Activated T-helper 2 cell treated with anti-CD3 and anti-CD28 coated beads, Interferon-gamma antibody, Interleukin-2, Interleukin-4, amounts not matched to agents 10 μg/mL and 5 μg/mL and 100 μg/mL, durations not matched to agents 14 hours and 24 hours and 36 hours (primary cell): ENCODE results near the gene ZBTB40. TPM values are rescaled to one million over a fixed set of nuclear protein-coding genes. Genes with fewer than 3 reads are reported as not detected.

ENCODE experiments used
- DNase-seq: peaks from one replicate; pipeline ENCODE4 v3.0.0; 2021; ENCODE audit warnings: low spot score
- H3K27ac Mint-ChIP-seq: one replicate; pipeline ENCODE4 v1.8.0; 2021; ENCODE audit warnings: mixed read lengths
- H3K27me3 Mint-ChIP-seq: one replicate; pipeline ENCODE4 v1.8.0; 2021; ENCODE audit warnings: low read depth, mixed read lengths
- H3K36me3 Mint-ChIP-seq: one replicate; pipeline ENCODE4 v1.8.0; 2021; ENCODE audit warnings: low read depth, mixed read lengths
- H3K4me1 Mint-ChIP-seq: one replicate; pipeline ENCODE4 v1.8.0; 2021; ENCODE audit warnings: low read depth, mixed read lengths
- H3K4me3 Mint-ChIP-seq: one replicate; pipeline ENCODE4 v1.8.0; 2021; ENCODE audit warnings: low read depth, mild to moderate bottlenecking, moderate library complexity, mixed read lengths
- H3K9me3 Mint-ChIP-seq: one replicate; pipeline ENCODE4 v1.8.0; 2021; ENCODE audit warnings: mixed read lengths
- intact Hi-C: fragments of 100-400 bp; cut with micrococcal nuclease; formaldehyde crosslinking; loops from one replicate; pipeline ENCODE4 v1.15.1; 2023
- total RNA-seq: library from RNA; stranded (reverse); gene quantifications from 2 replicates; pipeline ENCODE4 v1.2.3, GENCODE V29; 2022

Gene ZBTB40
- total RNA-seq: 17.6 and 18.6 TPM in 2 replicates

GRCh38 chr1:22451702-22452480 is at the start of gene ZBTB40:
Gene ZBTB40, plus strand, starts transcription at chr1:22451851. Its CDS starts 38,098 bp downstream, at chr1:22489949.
- Mint-ChIP-seq H3K9me3 (peaks cover 5% of the 10 kb centered on the region), H3K36me3 (peaks cover 21% of the 10 kb centered on the region), H3K4me1 (peaks cover 20% of the 10 kb centered on the region), H3K4me3 (peak within 1 kb of the TSS; percentile 94), H3K27ac (peak within 1 kb of the TSS; percentile 84), H3K27me3 (peaks cover 2% of the 10 kb centered on the region)
- intact Hi-C loops: loop anchor here (1.0 kb wide), 1 partner anchor 24 kb away; no protein-coding TSS in a partner anchor
- peak; percentile 92 for DNase-seq

DNA sequence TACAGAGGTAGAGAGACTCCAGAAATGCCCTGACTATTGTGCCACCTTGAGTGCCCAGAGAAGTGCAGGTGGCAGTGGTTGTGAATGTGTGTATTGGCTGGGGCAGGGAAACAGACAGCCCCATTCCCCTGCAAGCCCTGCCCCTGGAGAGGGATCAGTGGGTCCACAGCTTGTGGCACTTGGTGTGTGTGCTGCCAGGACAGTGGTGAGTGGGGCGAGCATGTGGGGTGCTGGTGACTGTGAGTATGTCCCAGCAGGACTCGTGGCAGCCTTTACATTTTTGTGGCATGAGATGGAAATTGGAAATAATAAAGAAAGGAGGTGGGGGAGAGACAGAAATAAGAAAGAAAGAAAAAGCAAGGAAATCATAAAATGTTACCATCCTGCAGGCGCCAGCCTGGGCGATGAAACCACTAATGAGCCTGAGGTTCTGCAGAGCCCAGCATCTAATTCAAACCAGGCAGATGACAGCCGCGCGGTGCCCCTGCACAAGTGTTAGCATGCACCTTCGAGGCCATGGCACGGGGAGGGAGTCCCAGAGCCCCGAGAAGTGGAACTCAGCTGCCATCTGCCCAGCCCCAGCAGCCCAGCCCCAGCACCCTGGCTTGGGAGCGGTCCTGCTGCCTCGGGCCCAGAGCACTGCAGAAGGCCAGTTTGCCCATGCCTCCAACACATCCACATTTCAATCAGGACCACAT is 49.1 kb upstream of the ZBTB40 start:
- Mint-ChIP-seq H3K4me3 (no peak overlapping the region), H3K27me3 (peaks cover 42% of the 10 kb centered on the region), H3K9me3 (no peaks in the 10 kb centered on the region), H3K4me1 (peaks cover 8% of the 10 kb centered on the region), H3K36me3 (no peaks in the 10 kb centered on the region), H3K27ac (no peak overlapping the region)
- DNase-seq: no peak
- intact Hi-C loops: no loop called here

- intact Hi-C loops: no loop called here
- no peak for DNase-seq
- Mint-ChIP-seq H3K27ac (no peak overlapping the region), H3K4me3 (no peak overlapping the region), H3K27me3 (peaks cover 27% of the 10 kb centered on the region), H3K9me3 (no peaks in the 10 kb centered on the region), H3K4me1 (peaks cover under 1% of the 10 kb centered on the region), H3K36me3 (no peaks in the 10 kb centered on the region)
These were observed 47.2 kb upstream of the ZBTB40 start for GRCh38 chr1:22404486-22404885.

- no peaks in the 10 kb centered on the region for H3K36me3 Mint-ChIP-seq
- intact Hi-C loops: no loop called here
- peaks cover 12% of the 10 kb centered on the region for H3K27me3 Mint-ChIP-seq
- H3K9me3 Mint-ChIP-seq: no peaks in the 10 kb centered on the region
- H3K4me3 Mint-ChIP-seq: no peak overlapping the region
- H3K27ac Mint-ChIP-seq: no peak overlapping the region
- H3K4me1 Mint-ChIP-seq: no peaks in the 10 kb centered on the region
- no peak for DNase-seq
These were observed 44.7 kb upstream of the ZBTB40 start for GRCh38 chr1:22406722-22407495.

GRCh38 chr1:22408230-22408629 is 43.4 kb upstream of the ZBTB40 start:
- Mint-ChIP-seq H3K9me3 (no peaks in the 10 kb centered on the region), H3K4me1 (no peaks in the 10 kb centered on the region), H3K27ac (no peak overlapping the region), H3K27me3 (peaks cover 6% of the 10 kb centered on the region), H3K36me3 (no peaks in the 10 kb centered on the region), H3K4me3 (no peak overlapping the region)
- intact Hi-C loops: no loop called here
- DNase-seq: no peak

DNA sequence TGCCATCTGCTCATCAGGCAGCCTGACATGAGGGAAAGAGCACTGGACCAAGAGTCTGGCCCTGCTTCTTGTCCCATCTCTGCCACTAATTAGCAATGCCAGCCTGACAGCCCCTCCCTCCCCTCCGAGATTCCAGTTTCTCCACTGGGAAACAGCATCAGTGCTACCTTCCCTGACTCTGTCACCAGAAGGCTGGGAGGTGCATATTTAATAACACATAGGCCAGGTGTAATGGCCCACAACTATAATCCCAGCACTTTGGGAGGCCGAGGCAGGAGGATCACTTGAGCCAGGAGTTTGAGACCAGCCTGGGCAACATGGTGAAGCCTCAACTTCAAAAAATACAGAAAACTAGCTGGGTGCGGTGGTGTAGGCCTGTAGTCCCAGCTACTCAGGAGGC is 41.2 kb upstream of the ZBTB40 start:
- Mint-ChIP-seq H3K27me3 (peaks cover 3% of the 10 kb centered on the region), H3K4me3 (no peak overlapping the region), H3K27ac (no peak overlapping the region), H3K36me3 (no peaks in the 10 kb centered on the region), H3K4me1 (no peaks in the 10 kb centered on the region), H3K9me3 (no peaks in the 10 kb centered on the region)
- intact Hi-C loops: no loop called here
- no peak for DNase-seq

GRCh38 chr1:22410928-22411495 is 40.6 kb upstream of the ZBTB40 start:
- peaks cover 3% of the 10 kb centered on the region for H3K27me3 Mint-ChIP-seq
- no peaks in the 10 kb centered on the region for H3K36me3 Mint-ChIP-seq
- H3K27ac Mint-ChIP-seq: no peak overlapping the region
- no peak overlapping the region for H3K4me3 Mint-ChIP-seq
- intact Hi-C loops: no loop called here
- no peaks in the 10 kb centered on the region for H3K9me3 Mint-ChIP-seq
- DNase-seq: no peak
- no peaks in the 10 kb centered on the region for H3K4me1 Mint-ChIP-seq

DNA sequence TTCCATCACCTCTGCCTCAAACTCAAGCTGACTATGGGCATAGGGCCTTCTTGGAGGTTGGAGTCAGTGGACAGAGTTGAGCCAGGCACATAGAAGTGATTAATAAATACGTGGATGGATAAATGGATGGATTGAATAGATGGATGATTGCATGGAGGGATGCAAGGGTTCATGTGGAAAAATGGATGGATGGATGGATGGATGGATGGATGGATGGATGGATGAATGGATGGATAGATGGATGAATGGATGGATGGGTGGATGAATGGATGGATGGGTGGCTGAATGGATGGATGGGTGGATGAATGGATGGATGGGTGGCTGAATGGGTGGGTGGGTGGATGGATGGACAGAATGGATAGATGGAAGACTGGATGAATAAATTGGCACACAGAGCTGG is 40.1 kb upstream of the ZBTB40 start:
- Mint-ChIP-seq H3K36me3 (no peaks in the 10 kb centered on the region), H3K27ac (no peak overlapping the region), H3K27me3 (peaks cover 3% of the 10 kb centered on the region), H3K9me3 (no peaks in the 10 kb centered on the region), H3K4me3 (no peak overlapping the region), H3K4me1 (no peaks in the 10 kb centered on the region)
- intact Hi-C loops: no loop called here
- DNase-seq: no peak

DNA sequence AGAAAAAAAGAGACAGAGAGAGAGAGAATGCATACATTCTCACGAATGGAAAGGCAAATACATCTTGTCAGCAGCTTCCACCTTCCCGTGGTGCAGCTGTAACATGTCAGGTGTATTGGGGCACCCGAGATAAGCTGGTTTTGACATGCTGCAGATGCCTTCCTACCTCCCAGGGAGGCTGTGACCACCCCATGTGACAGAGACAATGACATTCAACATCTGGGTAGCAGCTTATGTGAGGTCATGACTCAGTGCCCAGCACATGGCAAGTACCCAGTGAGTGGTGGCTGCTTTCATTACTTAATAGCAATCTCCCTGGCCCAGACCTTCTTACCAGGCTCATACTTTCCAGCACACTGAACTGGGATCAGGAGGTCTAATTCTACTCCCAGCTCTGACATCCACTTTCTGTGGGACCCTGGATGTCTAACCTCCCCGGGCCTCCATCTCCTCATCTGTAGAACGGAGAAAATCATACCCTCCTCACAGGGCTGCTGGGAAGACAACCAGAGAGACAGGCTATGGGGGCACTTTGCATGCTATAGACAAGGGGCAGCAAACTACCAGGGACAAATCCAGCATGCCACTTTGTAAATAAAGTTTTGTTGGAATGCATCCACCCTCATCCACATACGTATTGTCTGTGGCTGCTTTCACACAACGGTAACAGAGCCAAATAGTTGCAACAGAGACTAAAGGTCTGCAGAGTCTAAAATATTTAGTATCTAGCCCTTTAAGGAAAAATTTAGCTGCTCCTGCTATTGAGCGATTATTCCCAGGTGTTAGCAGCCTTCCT is 38.5 kb upstream of the ZBTB40 start:
- intact Hi-C loops: no loop called here
- H3K36me3 Mint-ChIP-seq: no peaks in the 10 kb centered on the region

DNA sequence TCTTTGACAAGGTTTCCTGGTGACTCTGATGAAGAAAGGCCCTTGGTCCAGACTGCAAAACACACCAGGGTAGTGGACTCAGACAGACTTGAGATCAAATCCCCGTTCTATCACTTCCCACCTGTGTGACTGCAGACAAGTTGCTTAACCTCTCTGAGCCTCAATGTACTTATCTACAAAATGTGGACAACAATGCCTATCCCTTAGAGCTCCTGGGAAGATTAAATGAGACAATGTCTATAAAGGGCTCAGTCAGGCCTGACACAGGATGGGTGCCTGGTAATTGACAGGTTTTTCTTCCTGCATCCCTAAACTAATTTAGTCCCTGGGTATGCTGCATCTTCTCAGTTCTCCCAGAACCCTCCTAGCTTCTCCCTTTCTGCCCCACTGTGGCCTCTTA is 37.9 kb upstream of the ZBTB40 start:
- no peak overlapping the region for H3K27ac Mint-ChIP-seq
- H3K4me3 Mint-ChIP-seq: no peak overlapping the region
- no peaks in the 10 kb centered on the region for H3K9me3 Mint-ChIP-seq
- H3K36me3 Mint-ChIP-seq: no peaks in the 10 kb centered on the region
- DNase-seq: no peak
- H3K4me1 Mint-ChIP-seq: no peaks in the 10 kb centered on the region
- intact Hi-C loops: no loop called here
- peaks cover 5% of the 10 kb centered on the region for H3K27me3 Mint-ChIP-seq

More for the DNA sequence above, 38.5 kb upstream of the ZBTB40 start:
- Mint-ChIP-seq H3K27ac (no peak overlapping the region), H3K4me3 (no peak overlapping the region), H3K27me3 (peaks cover 2% of the 10 kb centered on the region), H3K9me3 (no peaks in the 10 kb centered on the region), H3K4me1 (no peaks in the 10 kb centered on the region)
- no peak for DNase-seq

DNA sequence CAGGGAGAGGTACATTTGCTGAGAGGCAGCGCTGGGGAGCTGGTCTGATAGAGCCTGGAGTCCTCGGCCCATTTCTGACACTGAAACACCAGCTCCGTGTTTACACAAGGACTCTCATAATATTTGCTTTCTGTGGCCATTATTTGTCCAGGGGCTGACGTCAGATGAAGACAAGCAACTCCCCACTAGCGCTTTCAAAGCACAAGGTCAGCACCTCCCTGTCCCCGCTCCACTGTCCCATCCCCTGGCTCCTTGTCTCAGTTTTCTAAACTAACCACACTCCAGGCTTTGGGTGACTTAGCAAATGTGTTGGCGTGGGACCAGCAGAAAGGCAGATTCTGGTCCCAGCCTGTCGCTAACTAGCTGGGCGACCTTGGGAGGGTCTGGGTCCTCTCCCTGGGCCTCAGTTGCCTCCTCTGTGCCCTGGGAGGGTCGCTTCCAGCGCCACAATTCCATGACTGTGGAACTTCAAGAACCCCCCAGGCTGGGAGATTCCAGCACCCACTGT is 37.4 kb upstream of the ZBTB40 start:
- Mint-ChIP-seq H3K27me3 (peaks cover 8% of the 10 kb centered on the region), H3K36me3 (no peaks in the 10 kb centered on the region), H3K27ac (no peak overlapping the region), H3K9me3 (no peaks in the 10 kb centered on the region), H3K4me1 (no peaks in the 10 kb centered on the region), H3K4me3 (no peak overlapping the region)
- intact Hi-C loops: no loop called here
- DNase-seq: no peak

DNA sequence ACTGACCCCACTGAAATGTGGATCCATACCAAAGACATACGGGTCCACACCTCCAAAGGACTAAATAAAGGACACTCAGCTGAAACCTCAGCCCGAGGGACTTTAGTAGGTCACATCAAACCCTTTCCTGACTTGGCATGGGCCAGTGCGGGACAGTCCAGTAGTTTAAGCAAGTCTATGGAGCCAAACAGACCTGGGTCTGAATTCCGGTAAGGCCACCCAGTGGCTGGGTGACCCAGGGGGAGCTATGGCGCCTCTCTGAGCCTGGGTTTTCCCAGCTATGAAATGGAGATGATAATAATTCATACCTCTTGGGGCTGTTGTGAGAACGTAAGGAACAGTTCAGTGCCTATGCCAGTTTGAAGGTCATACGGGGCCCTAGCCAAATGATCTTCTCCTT is 36.2 kb upstream of the ZBTB40 start:
- H3K4me1 Mint-ChIP-seq: no peaks in the 10 kb centered on the region
- intact Hi-C loops: no loop called here
- H3K27ac Mint-ChIP-seq: no peak overlapping the region
- H3K4me3 Mint-ChIP-seq: no peak overlapping the region
- no peak for DNase-seq
- peaks cover 16% of the 10 kb centered on the region for H3K27me3 Mint-ChIP-seq
- H3K36me3 Mint-ChIP-seq: no peaks in the 10 kb centered on the region
- no peaks in the 10 kb centered on the region for H3K9me3 Mint-ChIP-seq
